NCI-H146 (cell line): ENCODE results near the gene SHC3.

Experiments used
- DNase-seq: peaks from one replicate; lab custom pipeline; 2025; lab: John Stamatoyannopoulos, UW

Gene SHC3

DNA sequence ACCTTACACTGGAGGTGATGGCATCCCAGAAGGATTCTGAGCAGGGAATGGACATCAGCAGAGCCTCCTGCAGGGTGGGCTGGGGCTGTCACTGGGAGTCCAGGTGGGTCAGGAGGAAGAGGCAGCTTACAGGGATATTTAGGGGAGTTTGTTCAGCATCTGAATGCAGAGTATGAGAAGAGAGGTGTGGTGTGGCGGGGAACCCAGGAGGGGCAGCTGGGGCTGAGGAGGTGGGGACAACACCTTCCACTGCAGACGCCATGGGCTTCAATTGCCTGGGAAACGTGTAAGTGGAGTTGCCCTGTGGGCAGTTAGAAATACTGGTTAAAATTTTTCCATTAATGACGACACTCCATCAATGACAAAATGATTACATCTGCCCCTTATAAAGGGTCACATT, 153.9 kb downstream of the SHC3 start:
- DNase-seq: no peak

DNA sequence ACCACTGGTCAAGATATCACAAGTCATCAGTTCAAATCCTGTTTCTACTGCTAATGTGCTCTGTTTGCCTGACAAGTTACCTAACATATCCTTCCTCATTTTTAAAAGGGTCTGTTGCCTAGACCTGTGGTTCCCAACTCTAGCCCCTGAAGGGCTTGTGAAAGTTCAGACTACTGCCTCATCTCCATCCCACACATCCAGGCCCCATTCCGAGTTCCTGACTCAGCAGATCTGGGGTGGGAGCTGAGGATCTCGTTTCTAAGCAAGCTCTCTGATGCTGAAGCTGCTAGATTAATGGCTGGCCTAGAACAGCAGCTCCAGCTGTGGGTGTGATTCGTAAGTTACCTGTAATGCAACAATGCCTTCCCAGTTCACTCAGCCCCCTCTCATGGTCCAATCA, 154.9 kb downstream of the SHC3 start:
- no peak for DNase-seq

DNA sequence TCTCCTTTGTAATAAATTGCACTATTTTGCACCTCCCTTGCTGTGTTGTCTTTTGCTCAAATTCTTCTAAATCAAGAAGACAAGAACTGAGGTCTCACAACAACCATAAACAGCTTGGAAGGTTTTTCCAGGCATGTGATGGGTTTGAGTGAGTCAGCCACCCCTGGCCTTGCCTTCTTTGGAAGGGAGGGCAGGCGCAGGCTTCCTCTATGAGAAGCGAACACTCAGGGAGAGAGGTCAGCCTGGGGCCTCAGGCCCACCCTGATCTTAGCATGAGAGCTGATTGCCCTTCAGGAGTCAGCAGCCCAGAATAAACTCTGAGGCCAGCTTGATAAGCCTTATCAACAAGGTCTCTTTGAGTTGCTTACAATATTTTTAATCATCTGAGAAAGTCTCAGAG, 155.7 kb downstream of the SHC3 start:
- no peak for DNase-seq

DNA sequence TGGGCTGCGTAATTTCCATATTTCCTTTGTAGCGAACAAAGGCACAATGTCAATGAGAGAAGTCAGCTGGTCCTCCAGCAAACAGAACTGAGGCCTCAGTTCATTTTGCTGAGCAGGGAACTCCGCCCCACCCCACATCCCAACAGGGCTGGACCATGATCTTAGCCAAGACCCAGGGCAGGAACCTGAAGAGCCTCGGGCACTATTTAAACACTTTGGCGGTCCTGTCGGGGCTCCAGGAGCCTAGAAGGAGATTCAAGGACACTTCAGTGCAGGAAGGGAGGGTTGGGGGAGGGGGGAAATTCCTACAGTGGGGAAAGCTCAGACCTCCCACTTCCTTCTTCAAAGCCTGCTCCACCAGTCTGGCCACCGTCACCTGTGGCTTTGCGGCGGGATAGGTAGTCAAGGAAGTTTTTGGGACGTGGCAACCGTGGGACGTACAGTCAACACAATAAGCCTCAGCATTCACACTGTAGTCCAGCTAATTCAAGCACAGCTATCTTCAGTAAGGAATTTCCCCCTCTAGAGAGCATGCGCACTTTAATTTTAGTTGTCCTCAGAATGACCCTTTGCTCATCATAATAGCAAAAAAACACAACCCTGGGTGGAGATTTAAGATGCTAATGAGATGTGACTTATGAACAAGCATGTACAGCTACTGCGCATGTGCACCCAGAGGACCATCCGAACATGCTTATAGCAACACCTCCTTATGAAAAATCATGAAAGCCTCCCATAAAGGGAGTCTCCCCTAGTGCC, 156.4 kb downstream of the SHC3 start:
- no peak for DNase-seq

DNA sequence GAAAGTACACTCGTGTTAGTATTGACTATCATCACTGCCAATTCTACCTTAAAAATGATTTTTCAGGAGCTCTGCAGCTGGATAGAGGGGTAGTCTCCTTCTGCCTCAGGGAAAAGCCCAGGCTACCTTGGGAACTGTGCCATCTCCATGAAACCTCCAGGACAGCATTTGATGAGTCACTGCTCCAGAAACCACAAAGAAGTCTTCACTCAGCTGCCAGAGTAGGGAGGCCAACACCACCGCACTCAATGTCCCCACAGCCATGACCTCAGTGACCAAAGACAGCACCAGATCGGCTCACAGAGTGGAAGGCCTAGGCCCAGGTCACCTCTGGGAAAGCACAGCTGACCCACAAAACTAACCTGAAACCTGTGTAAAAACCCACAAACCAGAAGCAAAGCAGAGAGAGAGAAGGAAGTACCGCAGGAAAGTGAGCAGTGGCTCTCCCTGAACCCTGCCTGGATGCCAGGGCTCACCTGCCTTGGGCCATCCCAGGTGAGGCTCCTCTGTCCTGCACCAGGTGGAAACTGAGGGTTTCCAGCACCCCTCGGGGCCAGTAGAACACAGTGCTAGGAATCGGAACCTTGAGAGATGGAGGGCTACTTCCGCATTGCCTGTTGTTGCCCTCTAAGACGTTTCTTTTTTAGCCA, 157.3 kb downstream of the SHC3 start:
- no peak for DNase-seq

DNA sequence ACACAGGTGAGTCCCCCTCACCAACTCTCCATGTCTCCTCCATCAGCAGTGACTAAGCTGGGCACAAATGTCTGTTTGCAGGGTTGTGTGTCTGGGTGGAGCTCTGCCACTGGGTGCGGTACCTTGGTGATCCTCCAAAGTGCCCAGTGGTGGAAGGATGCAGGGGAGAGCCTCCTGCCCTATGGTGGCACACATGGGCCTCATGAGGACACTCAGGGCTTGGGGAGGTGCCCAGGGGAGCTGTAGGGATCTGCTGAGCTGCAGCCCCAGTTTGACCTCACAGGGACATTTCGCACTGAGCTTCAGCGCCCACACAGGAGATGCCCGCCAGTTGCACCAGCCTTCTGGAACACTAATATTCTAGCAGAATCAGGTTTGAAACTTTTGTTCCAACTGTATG, 157.9 kb downstream of the SHC3 start:
- no peak for DNase-seq

DNA sequence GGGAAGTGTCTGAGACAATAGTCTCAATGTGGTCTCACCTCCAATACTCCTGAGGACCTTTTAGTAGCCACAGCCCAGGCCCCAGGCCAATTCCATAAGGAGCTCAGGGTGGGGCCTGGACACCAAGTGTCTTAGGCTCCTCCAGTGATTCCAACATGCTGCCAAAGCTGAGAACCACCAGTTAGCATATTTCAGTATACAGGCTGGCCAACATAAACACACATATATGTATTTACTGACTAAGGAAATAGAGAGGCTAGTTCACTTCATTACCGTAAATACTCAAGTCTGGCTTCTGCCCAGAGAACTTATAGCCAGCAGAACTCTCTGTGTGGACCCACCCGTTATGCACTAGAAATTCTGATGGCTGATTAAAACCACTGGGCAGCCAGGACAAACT, 163.3 kb downstream of the SHC3 start:
- no peak for DNase-seq

DNA sequence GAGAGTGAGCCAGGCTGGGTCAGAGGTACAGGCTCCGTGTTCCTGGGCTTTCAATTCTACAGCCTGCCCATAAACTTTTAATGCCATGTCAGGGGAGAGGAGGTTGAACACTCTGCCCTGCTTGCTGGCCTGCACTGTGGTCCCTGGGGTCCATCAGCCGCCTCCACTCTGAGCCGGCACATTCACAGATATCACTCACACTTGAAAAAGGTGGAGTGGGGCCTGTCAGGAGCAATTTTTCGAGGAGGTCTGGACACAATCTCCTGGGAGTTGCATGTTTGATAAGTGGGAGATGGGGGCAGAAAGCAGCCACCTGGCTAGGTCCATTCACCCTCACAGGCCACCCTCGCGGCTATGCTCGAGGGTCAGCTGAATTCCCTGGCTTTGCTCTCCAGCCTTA, 164.5 kb downstream of the SHC3 start:
- DNase-seq: no peak

DNA sequence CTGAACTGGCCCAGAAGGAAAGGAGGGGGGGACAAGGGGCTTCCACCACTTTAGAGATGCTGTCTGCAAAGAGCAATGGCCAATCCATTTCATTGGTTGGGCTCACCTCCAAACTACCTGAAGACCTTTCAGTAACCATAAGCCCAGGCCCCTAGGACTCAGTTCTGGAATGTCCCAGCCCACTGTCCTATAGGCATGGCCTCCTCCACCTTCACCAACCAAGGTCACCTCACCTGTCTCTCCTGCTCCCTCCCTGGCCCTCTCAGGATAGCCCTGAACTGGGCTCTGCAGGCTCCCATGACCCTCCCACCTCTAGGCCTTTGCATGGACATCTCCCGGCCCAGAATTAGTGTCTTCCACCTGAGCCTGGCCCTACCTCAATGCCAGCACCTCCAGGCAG, 165.0 kb downstream of the SHC3 start:
- DNase-seq: no peak

DNA sequence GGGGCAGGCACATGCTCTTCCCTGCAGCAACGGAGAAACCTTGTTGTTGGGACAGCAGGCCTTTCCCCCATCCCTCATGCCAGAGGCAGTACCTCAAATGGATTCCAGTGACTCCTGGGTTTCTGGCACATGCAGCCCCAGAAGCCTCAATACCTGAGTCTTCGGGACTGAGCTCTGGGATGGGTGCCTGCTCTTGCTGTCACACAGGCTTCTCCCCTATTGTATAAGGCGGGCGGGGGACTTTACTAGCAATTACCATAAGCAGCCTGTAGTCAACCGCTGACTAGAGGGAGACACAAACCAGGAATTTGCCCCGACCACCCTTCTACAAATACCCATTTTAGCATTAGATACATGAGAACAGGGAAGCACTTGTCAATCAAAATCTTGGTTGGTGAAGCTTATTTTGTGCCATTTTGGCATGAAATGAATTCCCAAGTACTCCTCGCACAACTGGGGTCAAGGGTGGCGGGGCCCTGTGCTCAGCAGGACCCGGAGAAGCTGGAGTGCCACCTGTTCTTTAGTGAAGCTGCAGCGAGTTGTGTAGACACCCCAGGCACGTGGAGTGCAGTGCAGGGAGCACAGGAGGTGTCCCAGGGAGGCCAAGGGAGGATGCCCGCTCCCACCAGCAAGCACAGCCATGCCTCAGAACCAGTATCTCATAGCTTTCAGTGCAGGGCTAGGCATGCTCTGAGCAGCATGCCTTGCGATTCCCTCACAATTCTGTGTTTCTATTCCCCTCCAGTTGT, 166.2 kb downstream of the SHC3 start:
- no peak for DNase-seq

DNA sequence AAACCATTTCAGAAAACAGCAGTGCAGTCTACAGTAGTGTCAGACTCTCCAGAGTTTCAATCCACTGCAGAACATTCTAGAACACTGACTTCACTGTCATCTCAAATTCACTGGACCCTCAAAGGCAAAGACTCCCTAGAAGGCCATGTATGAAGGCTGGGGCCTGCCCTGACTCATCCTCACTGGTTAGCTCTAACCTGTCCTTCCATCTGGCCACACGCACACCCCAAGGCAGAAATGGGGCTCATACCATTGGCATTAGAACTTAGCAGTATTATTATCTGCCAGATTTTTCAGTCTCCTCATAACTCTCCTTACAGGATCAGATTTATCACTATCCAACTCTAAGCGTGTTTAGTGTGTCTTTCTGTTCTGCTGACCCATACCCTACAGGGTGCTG, 166.9 kb downstream of the SHC3 start:
- no peak for DNase-seq

DNA sequence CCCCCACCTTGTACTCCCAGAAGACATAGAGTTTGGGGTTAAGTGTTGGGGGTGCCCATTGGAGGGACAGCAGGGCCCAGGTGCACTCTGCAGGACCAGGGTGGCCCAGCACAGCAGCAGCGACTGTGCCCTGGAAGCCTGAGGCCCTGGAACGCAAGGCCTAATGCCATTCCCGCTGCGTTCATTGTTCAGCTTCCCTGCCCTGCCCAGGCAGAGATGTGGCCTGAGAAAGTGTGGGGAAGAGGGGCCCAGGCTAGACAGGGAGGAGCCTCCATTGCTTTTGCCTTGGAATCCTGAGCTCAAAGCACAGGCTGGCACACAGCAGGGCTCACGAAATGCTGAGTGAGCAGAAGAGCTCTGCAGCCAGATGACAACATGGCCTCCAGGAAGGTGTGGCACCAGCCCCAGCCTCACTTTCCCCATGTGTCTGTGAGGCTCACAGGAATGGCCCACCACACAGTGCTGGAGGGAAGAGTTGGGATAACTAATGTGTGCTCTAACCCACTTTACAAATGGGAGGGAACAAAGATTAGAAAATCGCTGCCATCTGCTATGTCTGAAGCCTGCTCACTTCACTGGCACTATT, 168.0 kb downstream of the SHC3 start:
- no peak for DNase-seq

DNA sequence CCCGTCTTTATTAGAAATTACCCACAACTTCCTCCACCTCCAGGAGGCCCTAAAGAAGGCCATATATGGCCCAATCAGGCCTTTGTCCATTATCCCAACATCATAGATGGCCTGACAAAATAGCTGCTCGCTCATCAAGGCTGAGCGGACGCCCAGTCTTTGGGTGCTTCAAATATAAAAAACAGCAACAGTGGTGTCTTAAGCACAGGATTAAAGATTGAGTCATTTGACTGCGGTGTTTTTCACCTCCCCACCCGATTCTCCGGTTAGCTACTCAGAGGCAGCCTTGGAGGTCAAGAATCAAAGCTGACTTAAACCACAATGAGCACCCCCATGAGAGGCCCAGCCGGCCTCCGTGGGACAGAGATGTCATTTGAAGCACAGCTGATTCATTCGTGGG, 168.6 kb downstream of the SHC3 start:
- DNase-seq: no peak

DNA sequence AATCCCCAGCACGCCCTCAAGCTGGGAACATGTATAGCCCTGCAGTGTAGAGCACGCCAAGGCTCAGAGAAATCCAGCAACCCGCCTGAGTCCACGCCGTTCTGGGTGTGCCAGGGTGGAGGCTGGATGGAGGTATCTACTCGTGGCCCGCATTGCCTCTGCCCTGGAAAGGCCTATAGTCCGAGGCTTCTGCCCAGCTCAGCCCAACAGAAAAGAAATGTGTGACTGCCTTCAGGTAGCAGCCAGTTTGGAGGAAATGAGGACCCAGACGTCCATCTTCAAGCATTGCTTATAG, 169.1 kb downstream of the SHC3 start:
- no peak for DNase-seq

DNA sequence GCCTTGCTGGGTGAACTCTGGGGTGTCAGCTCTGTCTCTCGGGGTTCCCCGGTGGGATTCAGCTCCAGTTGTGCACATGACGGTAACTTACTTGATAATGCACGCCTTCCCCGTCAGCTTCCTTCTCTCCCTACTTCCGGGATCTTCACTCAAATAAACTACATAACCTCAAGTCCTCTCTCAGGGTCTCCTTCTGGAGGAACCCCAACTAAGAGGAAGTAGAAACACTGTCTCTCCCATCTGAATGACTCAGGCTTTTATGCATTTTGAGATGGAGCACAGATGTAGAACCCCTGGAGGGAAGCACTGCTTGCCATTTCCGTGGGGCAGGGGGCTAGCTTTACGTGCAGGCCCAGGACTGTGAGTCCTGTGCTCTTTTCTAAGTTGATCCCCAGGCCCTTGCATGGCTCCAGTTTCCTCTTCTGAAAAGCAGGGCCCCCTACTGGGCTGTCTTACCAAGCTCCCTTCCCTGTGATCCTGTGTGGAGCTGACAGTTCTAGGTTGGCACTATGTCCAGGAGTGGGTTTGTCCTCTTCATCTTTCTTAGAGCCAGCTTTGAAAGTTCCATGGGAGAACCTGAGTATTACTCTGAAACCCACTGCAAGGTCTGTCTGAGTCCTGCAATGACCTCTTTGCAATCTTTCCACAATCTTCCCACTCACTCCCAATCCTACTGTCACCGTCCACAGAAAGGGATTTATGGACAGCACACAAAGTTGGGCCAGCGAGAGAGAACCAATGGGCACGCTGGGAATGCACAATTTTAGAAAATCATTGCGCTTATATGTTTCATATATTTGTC, 169.7 kb downstream of the SHC3 start:
- DNase-seq: no peak

DNA sequence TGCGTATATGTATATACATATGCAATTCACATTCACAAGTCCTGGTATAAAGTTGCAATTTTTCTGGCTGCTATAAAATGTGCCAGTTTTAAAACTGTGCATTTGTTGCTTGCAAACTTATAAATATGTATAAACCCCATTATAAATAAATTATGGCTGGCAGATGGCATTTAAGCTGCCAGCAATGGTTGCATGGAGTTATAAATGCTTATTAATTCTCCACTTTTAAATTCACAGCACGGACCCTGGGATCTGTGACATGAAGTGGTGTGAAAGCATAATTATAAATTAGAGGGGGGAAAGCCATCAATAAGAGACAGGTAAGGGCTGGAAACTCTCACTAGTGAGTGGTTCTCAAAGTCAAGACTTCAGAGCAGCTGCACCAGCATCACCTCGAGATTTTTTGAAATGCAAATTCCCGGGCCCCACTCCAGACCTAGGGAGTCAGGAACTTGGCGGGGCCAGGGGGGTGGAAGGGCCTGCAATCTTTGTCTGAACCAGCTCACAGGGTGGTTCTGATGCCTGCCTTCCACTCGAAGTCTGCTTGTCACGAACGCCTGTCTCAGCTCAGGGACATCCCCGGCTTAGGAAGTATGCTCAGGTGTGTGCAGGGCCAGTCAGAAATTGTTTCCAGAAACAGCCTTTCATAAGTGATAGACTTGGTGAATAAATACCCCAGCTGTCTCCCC, 170.4 kb downstream of the SHC3 start:
- no peak for DNase-seq

DNA sequence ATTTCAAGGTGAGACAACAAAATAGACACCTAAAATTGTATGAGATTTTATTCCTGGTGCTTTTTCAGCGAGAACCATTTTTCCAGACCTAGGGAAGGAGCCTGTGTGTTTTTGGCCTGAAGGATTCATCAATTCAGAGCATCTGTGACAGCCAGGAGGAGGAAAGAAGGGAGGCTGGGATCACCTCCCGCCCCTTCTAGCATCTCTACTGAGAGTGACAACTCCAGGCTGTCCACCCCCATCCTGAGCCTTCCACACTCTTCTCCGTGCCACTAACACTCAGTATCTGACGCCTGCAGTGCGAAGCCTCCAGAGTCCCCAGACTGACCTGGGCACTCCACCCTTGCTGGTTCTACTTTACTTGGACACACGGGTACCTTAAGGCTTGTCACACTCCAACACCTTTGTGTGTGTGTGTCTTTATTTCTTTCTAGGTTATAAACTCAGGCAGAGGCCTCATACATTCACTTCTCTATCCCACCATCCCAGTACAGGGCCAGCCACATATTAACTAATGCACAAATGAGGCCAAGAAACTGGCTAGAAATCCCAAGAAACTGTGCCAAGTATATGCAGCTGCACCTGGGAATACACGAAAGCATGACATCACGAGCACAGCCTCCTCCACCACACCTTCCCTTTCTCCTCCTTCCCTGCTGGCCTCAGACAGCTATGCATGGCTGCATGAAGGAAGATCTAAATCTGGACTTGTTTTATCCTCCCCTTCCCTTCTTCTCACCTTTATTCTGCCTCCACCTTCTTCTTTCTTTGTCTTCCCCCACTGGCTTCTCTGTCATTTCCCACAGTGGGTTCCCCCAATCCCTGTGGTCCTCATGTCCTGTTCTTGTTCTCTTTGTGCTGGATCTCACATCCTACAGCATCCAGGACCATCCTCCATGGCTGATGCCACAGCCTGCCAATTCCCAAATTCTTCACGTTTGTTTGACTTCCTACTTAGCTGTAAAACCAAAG, 171.3 kb downstream of the SHC3 start:
- no peak for DNase-seq

DNA sequence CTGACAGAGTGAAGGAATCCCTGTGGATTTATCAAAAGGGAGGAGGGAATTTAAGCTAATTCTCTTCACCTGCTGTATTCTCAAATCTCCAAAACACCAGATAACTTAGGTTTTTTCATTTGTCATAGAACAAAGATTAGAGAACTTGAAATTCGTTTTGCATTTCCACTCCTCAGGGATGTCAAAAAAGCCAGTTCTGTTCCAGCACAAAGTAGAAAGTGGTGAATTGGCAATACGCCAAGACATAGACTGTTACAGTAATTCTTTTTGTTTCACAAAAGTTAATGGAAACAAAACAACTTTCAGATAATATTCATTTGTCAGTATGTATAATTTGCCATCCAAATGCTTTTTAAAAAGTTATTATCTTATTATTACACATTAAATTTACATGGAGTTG, 172.4 kb downstream of the SHC3 start:
- DNase-seq: no peak

DNA sequence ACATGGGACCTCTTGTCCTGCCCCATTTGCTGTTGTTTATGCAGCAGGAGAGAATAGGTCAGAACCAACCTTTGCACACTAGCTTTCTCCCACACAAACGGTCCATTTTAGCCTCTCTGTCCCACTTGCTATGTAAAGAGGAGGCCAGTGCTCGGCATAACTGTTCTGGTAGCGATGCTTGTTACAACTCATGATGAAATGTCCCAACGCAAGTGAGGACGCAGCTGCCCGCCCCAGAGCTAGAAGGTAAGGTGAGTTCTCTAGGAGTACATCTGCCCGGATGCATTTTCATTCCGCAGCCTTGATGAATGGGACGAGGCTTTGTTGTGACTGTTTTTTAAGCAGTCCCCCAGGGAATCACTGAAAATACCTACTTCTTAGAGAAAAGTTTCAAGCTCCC, 173.3 kb downstream of the SHC3 start:
- no peak for DNase-seq

DNA sequence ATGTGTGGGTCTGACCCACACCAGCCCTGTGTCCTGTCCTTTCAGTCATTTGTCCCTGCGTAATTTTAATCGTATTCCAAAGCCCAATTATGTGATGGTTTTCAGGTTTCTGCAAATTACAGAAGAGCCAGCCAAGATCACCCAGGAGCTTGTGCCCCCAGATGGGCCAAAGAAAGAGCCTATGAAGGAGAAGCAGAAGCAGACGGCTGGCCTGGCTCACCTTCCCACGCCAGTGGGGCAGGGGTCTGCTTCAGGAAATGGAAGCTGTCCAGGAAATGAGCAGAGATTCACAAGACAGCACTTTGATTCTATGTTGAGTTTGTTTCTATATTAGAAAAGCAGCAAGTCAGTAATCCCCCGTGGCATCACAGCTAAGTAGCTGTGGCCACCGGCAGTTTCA, 175.6 kb downstream of the SHC3 start:
- no peak for DNase-seq
